Activated B cell treated with CpG ODN at 0.5 μM for 24 hours (primary cell): ENCODE results near the gene MS4A13. TPM values are rescaled to one million over a fixed set of nuclear protein-coding genes. Genes with fewer than 3 reads are reported as not detected.
"Not testable (repeated sequence)": the region's sequence is repeated elsewhere in the genome, so short reads cannot be mapped to it uniquely, and the experiment has no call there.

Experiments used
- ATAC-seq: fragments of 200-7000 bp; cut with Tn5 transposase; one replicate; pipeline ENCODE4 v1.10.0; 2021; ENCODE audit warnings: low read depth, mild to moderate bottlenecking, moderate library complexity
- CTCF ChIA-PET: fragments of 350-600 bp; sonication (Branson Sonifier 250); formaldehyde crosslinking; loops from one replicate; lab custom pipeline; 2021; ENCODE audit warnings: antibody characterized with exemption; lab: Charles Lee
- POLR2A ChIA-PET: fragments of 350-600 bp; sonication (Branson Sonifier 250); formaldehyde crosslinking; loops from one replicate; lab custom pipeline; 2021; ENCODE audit warnings: antibody characterized with exemption; lab: Charles Lee
- DNase-seq: peaks from one replicate; pipeline ENCODE4 v3.0.0; 2022
- H3K27ac Mint-ChIP-seq: one replicate; pipeline ENCODE4 v1.8.0; 2020; ENCODE audit warnings: mixed read lengths
- H3K27me3 Mint-ChIP-seq: one replicate; pipeline ENCODE4 v1.8.0; 2021; ENCODE audit warnings: mixed read lengths
- H3K36me3 Mint-ChIP-seq: one replicate; pipeline ENCODE4 v1.8.0; 2021; ENCODE audit warnings: low read depth, mixed read lengths
- H3K4me1 Mint-ChIP-seq: one replicate; pipeline ENCODE4 v1.8.0; 2021; ENCODE audit warnings: mixed read lengths
- H3K4me3 Mint-ChIP-seq: one replicate; pipeline ENCODE4 v1.8.0; 2020; ENCODE audit warnings: mild to moderate bottlenecking, mixed read lengths
- H3K9me3 Mint-ChIP-seq: one replicate; pipeline ENCODE4 v1.8.0; 2020; ENCODE audit warnings: mixed read lengths
- CTCF ChIP-seq: fragments of 200-600 bp; IDR thresholded peaks from one replicate; pipeline ENCODE4 v1.8.0; 2022; ENCODE audit warnings: antibody characterized with exemption, mild to moderate bottlenecking
- intact Hi-C: fragments of 100-400 bp; cut with micrococcal nuclease; formaldehyde crosslinking; loops from one replicate; pipeline ENCODE4 v1.15.1; 2024
- total RNA-seq: library from RNA; stranded (reverse); gene quantifications from 2 replicates; pipeline ENCODE4 v1.2.3, GENCODE V29; 2022

Gene MS4A13
- total RNA-seq, 1 donor from 2014 or later = not detected

GRCh38 chr11:60498853-60499252, 16.3 kb upstream of the MS4A13 start:
- peak overlapping the region; percentile 89 for H3K27ac Mint-ChIP-seq
- peak overlapping the region; percentile 56 for H3K4me3 Mint-ChIP-seq
- no peaks in the 10 kb centered on the region for H3K36me3 Mint-ChIP-seq
- intact Hi-C loops = loop anchor here (2.0 kb wide), 2 partner anchors 16 to 72 kb away; partner anchors contain the start of gene MS4A13
- ATAC-seq = peak; percentile 99
- H3K9me3 Mint-ChIP-seq = no peaks in the 10 kb centered on the region
- POLR2A ChIA-PET = interaction anchor here (1.0 to 1.5 kb wide), 5 partner anchors 27 to 135 kb away, joined by 3 to 5 read pairs (median 3); partner anchors contain the start of gene MS4A1
- H3K27me3 Mint-ChIP-seq = no peaks in the 10 kb centered on the region
- H3K4me1 Mint-ChIP-seq = peaks cover 43% of the 10 kb centered on the region
- CTCF ChIA-PET = interaction anchor here (1.3 to 2.1 kb wide), 4 partner anchors 10 to 233 kb away, joined by 3 to 8 read pairs (median 6); no protein-coding TSS in a partner anchor
- no peak for DNase-seq
- no peak for TF ChIP-seq CTCF

- intact Hi-C loops = no loop called here
Measured at GRCh38 chr11:60500276-60500910, 14.8 kb upstream of the MS4A13 start.

GRCh38 chr11:60502221-60502775, 12.9 kb upstream of the MS4A13 start:
- Mint-ChIP-seq H3K4me1 (peaks cover 43% of the 10 kb centered on the region), H3K27me3 (no peaks in the 10 kb centered on the region), H3K9me3 (no peaks in the 10 kb centered on the region), H3K27ac (no peak overlapping the region), H3K36me3 (no peaks in the 10 kb centered on the region), H3K4me3 (no peak overlapping the region)
- DNase-seq (no peak), ATAC-seq (no peak)
- CTCF ChIA-PET = interaction anchor here (1.0 to 1.4 kb wide), 3 partner anchors 139 to 237 kb away, joined by 3 to 5 read pairs (median 4); no protein-coding TSS in a partner anchor
- no peak for TF ChIP-seq CTCF
- POLR2A ChIA-PET = interaction anchor here (0.6 to 1.5 kb wide), 3 partner anchors 19 to 139 kb away, joined by 3 read pairs; no protein-coding TSS in a partner anchor
- intact Hi-C loops = no loop called here

More at GRCh38 chr11:60500276-60500910, 14.8 kb upstream of the MS4A13 start:
- Mint-ChIP-seq H3K4me3 (no peak overlapping the region), H3K9me3 (no peaks in the 10 kb centered on the region), H3K36me3 (no peaks in the 10 kb centered on the region), H3K27ac (no peak overlapping the region), H3K4me1 (peaks cover 49% of the 10 kb centered on the region), H3K27me3 (no peaks in the 10 kb centered on the region)
- ChIA-PET CTCF (no interaction called here), POLR2A (interaction anchor here (0.5 kb wide), 1 partner anchor 180 kb away, joined by 7 read pairs; no protein-coding TSS in a partner anchor)
- ATAC-seq (no peak), DNase-seq (no peak)
- no peak for TF ChIP-seq CTCF

GRCh38 chr11:60504219-60504905, 10.8 kb upstream of the MS4A13 start:
- Mint-ChIP-seq H3K27me3 (no peaks in the 10 kb centered on the region), H3K4me1 (peaks cover 23% of the 10 kb centered on the region), H3K4me3 (no peak overlapping the region), H3K9me3 (no peaks in the 10 kb centered on the region), H3K27ac (no peak overlapping the region), H3K36me3 (no peaks in the 10 kb centered on the region)
- intact Hi-C loops = no loop called here
- ChIA-PET POLR2A (no interaction called here), CTCF (interaction anchor here (1.0 kb wide), 1 partner anchor 114 kb away, joined by 3 read pairs; no protein-coding TSS in a partner anchor)
- DNase-seq (no peak), ATAC-seq (no peak)
- TF ChIP-seq CTCF = no peak

GRCh38 chr11:60509609-60510008, 5.6 kb upstream of the MS4A13 start:
- H3K9me3 Mint-ChIP-seq, H3K27me3 Mint-ChIP-seq, H3K36me3 Mint-ChIP-seq, intact Hi-C loops, CTCF ChIA-PET, DNase-seq, ATAC-seq, H3K4me3 Mint-ChIP-seq, H3K27ac Mint-ChIP-seq: not testable (repeated sequence)
- POLR2A ChIA-PET = interaction anchor here (0.6 kb wide), 1 partner anchor 117 kb away, joined by 5 read pairs; no protein-coding TSS in a partner anchor
- peaks cover 16% of the 10 kb centered on the region for H3K4me1 Mint-ChIP-seq

GRCh38 chr11:60510209-60510608, 5.0 kb upstream of the MS4A13 start:
- H3K27me3 Mint-ChIP-seq, intact Hi-C loops, H3K4me3 Mint-ChIP-seq, ATAC-seq, CTCF ChIA-PET, H3K36me3 Mint-ChIP-seq, DNase-seq, H3K9me3 Mint-ChIP-seq, H3K27ac Mint-ChIP-seq: not testable (repeated sequence)
- POLR2A ChIA-PET = interaction anchor here (0.6 kb wide), 1 partner anchor 117 kb away, joined by 5 read pairs; no protein-coding TSS in a partner anchor
- peaks cover 14% of the 10 kb centered on the region for H3K4me1 Mint-ChIP-seq
